HL-60 (cell line): ENCODE measurements around the gene PTPRT.

Experiments used
- DNase-seq, 2 experiments: peaks; one replicate each; pipeline ENCODE4 v3.0.0-alpha.2; 2010 to 2020; ENCODE audit warnings: low read depth in 1 of 2, low spot score in 1 of 2
- H3K27ac ChIP-seq: fragments of 250-450 bp; sonication (Bioruptor Pico); replicated peaks from 2 replicates; pipeline ENCODE4 v1.5.1; 2020; ENCODE audit warnings: mild to moderate bottlenecking, moderate library complexity
- H3K27me3 ChIP-seq: fragments of 250-450 bp; sonication (Bioruptor Pico); 2 replicates; pipeline ENCODE4 v1.5.1; 2021; ENCODE audit warnings: mild to moderate bottlenecking, moderate library complexity; ENCODE audit not compliant: insufficient read depth, poor library complexity, severe bottlenecking
- H3K4me3 ChIP-seq: replicated peaks from 2 replicates; pipeline ENCODE4 v1.5.1; 2011; ENCODE audit warnings: mild to moderate bottlenecking, control low read depth, low read length; ENCODE audit not compliant: insufficient read depth
- GABPA ChIP-seq: IDR thresholded peaks from 2 replicates; pipeline ENCODE4 v1.6.1; 2012; ENCODE audit warnings: low read depth
- POLR2AphosphoS5 ChIP-seq: IDR thresholded peaks from 2 replicates; pipeline ENCODE4 v1.6.1; 2012; ENCODE audit warnings: low read depth
- SPI1 ChIP-seq: IDR thresholded peaks from 2 replicates; pipeline ENCODE4 v1.6.1; 2012; ENCODE audit warnings: low read depth, mild to moderate bottlenecking, borderline replicate concordance
- TF ChIP-seq, protein P1 (sequence below): IDR thresholded peaks from 2 replicates; pipeline ENCODE4 v1.6.1; 2012; ENCODE audit warnings: low read depth; ENCODE audit not compliant: insufficient replicate concordance
- TF ChIP-seq, protein P2 (sequence below): IDR thresholded peaks from one replicate; pipeline ENCODE4 v1.5.1; 2011; ENCODE audit warnings: low read length, control low read depth, inconsistent platforms; ENCODE audit not compliant: insufficient read depth

Gene PTPRT

DNA sequence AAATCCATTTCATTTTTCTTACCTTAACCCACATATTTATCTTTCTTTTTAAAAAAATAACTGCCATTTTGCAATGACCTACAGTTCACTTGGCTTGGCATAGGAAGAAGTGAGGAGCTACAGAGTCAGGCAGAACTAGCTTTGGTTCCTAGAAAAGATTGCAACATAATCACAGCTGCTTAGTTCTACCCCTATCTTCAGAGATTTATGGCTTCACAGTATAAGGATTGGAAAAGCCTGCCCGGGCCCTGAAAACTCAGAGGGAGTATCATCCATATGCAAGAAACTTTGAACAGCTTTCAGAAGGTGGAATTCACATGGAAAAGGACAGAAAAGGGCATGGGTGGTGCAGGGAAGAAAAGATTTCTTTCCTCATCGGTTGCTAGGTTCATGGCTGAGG lies 797.3 kb downstream of the PTPRT start:
- TF ChIP-seq POLR2AphosphoS5 (no peak), SPI1 (no peak), GABPA (no peak)
- TF ChIP-seq, protein P1, sequence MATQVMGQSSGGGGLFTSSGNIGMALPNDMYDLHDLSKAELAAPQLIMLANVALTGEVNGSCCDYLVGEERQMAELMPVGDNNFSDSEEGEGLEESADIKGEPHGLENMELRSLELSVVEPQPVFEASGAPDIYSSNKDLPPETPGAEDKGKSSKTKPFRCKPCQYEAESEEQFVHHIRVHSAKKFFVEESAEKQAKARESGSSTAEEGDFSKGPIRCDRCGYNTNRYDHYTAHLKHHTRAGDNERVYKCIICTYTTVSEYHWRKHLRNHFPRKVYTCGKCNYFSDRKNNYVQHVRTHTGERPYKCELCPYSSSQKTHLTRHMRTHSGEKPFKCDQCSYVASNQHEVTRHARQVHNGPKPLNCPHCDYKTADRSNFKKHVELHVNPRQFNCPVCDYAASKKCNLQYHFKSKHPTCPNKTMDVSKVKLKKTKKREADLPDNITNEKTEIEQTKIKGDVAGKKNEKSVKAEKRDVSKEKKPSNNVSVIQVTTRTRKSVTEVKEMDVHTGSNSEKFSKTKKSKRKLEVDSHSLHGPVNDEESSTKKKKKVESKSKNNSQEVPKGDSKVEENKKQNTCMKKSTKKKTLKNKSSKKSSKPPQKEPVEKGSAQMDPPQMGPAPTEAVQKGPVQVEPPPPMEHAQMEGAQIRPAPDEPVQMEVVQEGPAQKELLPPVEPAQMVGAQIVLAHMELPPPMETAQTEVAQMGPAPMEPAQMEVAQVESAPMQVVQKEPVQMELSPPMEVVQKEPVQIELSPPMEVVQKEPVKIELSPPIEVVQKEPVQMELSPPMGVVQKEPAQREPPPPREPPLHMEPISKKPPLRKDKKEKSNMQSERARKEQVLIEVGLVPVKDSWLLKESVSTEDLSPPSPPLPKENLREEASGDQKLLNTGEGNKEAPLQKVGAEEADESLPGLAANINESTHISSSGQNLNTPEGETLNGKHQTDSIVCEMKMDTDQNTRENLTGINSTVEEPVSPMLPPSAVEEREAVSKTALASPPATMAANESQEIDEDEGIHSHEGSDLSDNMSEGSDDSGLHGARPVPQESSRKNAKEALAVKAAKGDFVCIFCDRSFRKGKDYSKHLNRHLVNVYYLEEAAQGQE = no peak
- TF ChIP-seq, protein P2, sequence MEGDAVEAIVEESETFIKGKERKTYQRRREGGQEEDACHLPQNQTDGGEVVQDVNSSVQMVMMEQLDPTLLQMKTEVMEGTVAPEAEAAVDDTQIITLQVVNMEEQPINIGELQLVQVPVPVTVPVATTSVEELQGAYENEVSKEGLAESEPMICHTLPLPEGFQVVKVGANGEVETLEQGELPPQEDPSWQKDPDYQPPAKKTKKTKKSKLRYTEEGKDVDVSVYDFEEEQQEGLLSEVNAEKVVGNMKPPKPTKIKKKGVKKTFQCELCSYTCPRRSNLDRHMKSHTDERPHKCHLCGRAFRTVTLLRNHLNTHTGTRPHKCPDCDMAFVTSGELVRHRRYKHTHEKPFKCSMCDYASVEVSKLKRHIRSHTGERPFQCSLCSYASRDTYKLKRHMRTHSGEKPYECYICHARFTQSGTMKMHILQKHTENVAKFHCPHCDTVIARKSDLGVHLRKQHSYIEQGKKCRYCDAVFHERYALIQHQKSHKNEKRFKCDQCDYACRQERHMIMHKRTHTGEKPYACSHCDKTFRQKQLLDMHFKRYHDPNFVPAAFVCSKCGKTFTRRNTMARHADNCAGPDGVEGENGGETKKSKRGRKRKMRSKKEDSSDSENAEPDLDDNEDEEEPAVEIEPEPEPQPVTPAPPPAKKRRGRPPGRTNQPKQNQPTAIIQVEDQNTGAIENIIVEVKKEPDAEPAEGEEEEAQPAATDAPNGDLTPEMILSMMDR = no peak
- Histone ChIP-seq H3K27me3 (no peaks in the 10 kb centered on the region), H3K4me3 (no peak overlapping the region), H3K27ac (no peak overlapping the region)
- no peak for DNase-seq

DNA sequence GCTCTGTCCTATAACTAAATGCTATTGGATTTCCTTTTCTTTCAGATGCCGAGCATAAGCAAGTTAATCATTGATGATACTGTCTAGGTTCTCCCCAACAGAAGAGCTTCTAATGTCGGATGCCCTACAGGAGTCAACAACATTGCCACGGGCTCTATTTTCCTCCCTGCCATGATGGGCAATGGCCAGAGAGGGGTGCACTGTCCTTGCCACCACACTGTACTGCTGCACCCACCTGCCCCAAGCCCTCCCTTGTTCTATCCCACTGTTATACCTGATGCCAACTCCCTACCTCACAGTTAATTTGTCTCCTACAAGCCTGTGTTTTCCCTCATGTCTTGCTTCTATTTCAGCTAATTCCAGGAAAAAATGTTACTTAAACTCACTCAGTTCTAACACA lies 797.9 kb downstream of the PTPRT start:
- H3K4me3 ChIP-seq = no peak overlapping the region

DNA sequence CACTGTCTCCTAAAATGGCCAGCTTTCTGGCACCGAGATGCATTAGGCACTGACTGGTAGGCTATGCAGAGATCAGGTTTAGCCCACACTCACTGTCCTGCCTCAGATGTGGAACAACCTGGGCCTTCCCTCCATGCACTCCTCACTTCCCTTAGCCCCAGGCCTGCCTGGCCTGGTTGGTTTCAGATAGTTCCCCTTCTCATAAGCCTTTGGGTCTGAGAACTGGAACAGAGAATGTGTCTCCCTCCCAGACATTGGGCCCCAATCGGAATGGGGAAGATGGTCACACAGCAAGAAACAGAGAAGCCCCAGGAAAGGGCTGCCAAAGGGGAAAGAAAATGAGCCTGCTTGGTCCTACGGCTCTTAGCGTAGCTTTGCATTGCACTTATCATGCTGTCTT lies 809.4 kb downstream of the PTPRT start:
- H3K27ac ChIP-seq = no peak overlapping the region
- H3K27me3 ChIP-seq = no peaks in the 10 kb centered on the region
- DNase-seq = no peak
- no peak overlapping the region for H3K4me3 ChIP-seq
- TF ChIP-seq SPI1 (no peak), GABPA (no peak)
- TF ChIP-seq, protein P2 = no peak
- TF ChIP-seq, protein P1 = no peak

More for the DNA sequence above, 797.9 kb downstream of the PTPRT start:
- no peaks in the 10 kb centered on the region for H3K27me3 ChIP-seq
- no peak for TF ChIP-seq SPI1
- TF ChIP-seq GABPA = no peak
- TF ChIP-seq, protein P1 = no peak
- TF ChIP-seq POLR2AphosphoS5 = no peak
- TF ChIP-seq, protein P2 = no peak
- DNase-seq = no peak
- H3K27ac ChIP-seq = no peak overlapping the region
